ENCODE results near the gene PRKCZ. TPM values are rescaled to one million over a fixed set of nuclear protein-coding genes. Genes with fewer than 3 reads are reported as not detected.

Gene PRKCZ
- total RNA-seq, 1 donor from 2014 or later: 55.5 TPM

GRCh38 chr1:2229037-2229864 is 179.0 kb downstream of the PRKCZ start:
- H3K9me3 Mint-ChIP-seq: no peaks in the 10 kb centered on the region
- H3K27ac Mint-ChIP-seq: peak overlapping the region; percentile 93
- H3K27me3 Mint-ChIP-seq (ENCODE audit: low read depth): no peaks in the 10 kb centered on the region
- DNase-seq (ENCODE audit: low spot score in 2 of 2, unreplicated experiment in 2 of 2): peak; percentile 19 to 65
- H3K36me3 Mint-ChIP-seq: no peaks in the 10 kb centered on the region
- TF ChIP-seq CTCF (IDR thresholded peaks at IDR 0.05; ENCODE audit: unreplicated experiment): no peak
- H3K4me1 Mint-ChIP-seq: peaks cover 48% of the 10 kb centered on the region
- H3K4me3 Mint-ChIP-seq: peak overlapping the region; percentile 94

- DNase-seq (ENCODE audit: low spot score in 2 of 2, unreplicated experiment in 2 of 2): no peak
- peaks cover 53% of the 10 kb centered on the region for H3K4me1 Mint-ChIP-seq
- peak overlapping the region; percentile 94 for H3K4me3 Mint-ChIP-seq
- no peaks in the 10 kb centered on the region for H3K9me3 Mint-ChIP-seq
- no peak for TF ChIP-seq CTCF (IDR thresholded peaks at IDR 0.05; ENCODE audit: unreplicated experiment)
- H3K27me3 Mint-ChIP-seq (ENCODE audit: low read depth): no peaks in the 10 kb centered on the region
- peak overlapping the region; percentile 96 for H3K27ac Mint-ChIP-seq
- no peaks in the 10 kb centered on the region for H3K36me3 Mint-ChIP-seq
Observed at GRCh38 chr1:2229911-2230731, 179.9 kb downstream of the PRKCZ start.

- no peak for TF ChIP-seq CTCF (IDR thresholded peaks at IDR 0.05; ENCODE audit: unreplicated experiment)
- peak overlapping the region; percentile 96 for H3K27ac Mint-ChIP-seq
- H3K27me3 Mint-ChIP-seq (ENCODE audit: low read depth): no peaks in the 10 kb centered on the region
- no peaks in the 10 kb centered on the region for H3K9me3 Mint-ChIP-seq
- H3K4me3 Mint-ChIP-seq: peak overlapping the region; percentile 94
- no peak for DNase-seq (ENCODE audit: low spot score in 2 of 2, unreplicated experiment in 2 of 2)
- H3K36me3 Mint-ChIP-seq: no peaks in the 10 kb centered on the region
- H3K4me1 Mint-ChIP-seq: peaks cover 61% of the 10 kb centered on the region
Observed at GRCh38 chr1:2230781-2231531, 180.7 kb downstream of the PRKCZ start.

GRCh38 chr1:2231532-2232254 is 181.5 kb downstream of the PRKCZ start:
- Mint-ChIP-seq H3K36me3 (no peaks in the 10 kb centered on the region), H3K4me3 (peak overlapping the region; percentile 94), H3K4me1 (peaks cover 61% of the 10 kb centered on the region), H3K9me3 (no peaks in the 10 kb centered on the region), H3K27ac (peak overlapping the region; percentile 96), H3K27me3 (ENCODE audit: low read depth) (no peaks in the 10 kb centered on the region)
- no peak for TF ChIP-seq CTCF (IDR thresholded peaks at IDR 0.05; ENCODE audit: unreplicated experiment)
- no peak for DNase-seq (ENCODE audit: low spot score in 2 of 2, unreplicated experiment in 2 of 2)
